ENCODE data around the gene LOXHD1. TPM values are rescaled to one million over a fixed set of nuclear protein-coding genes. Genes with fewer than 3 reads are reported as not detected.

Gene LOXHD1
- total and polyA plus RNA-seq, 2 of the 4 experiments (the other 2 are of a cell fraction): not detected

GRCh38 chr18:46466234-46467160 is 190.5 kb downstream of the LOXHD1 start:
- no peak overlapping the region for H2AK9ac ChIP-seq (replicated peaks; ENCODE audit: low read depth, low read length, poor library complexity)
- H2AFZ ChIP-seq (replicated peaks; ENCODE audit: low read length, poor library complexity): no peak overlapping the region
- ChIA-PET CTCF (interaction anchor here (0.7 kb wide), 1 partner anchor 293 kb away, joined by 3 read pairs; a partner anchor contains a TSS), POLR2A (ENCODE audit: unreplicated experiment) (no interaction called here)
- H3K14ac ChIP-seq (replicated peaks; ENCODE audit: low read depth, low read length): no peak overlapping the region
- H3K79me1 ChIP-seq (ENCODE audit: low read depth in 1 of 2, low read length in 2 of 2): no peaks in the 10 kb centered on the region
- H2BK5ac ChIP-seq (ENCODE audit: low read depth, low read length, poor library complexity, severe bottlenecking): no peak overlapping the region
- H4K91ac ChIP-seq (ENCODE audit: insufficient read depth, low read depth, low read length): no peak overlapping the region
- H2BK15ac ChIP-seq (ENCODE audit: low read depth, low read length): no peak overlapping the region
- no peak overlapping the region for H4K8ac ChIP-seq (ENCODE audit: low read depth in 2 of 2, low read length in 2 of 2)
- no peak for ATAC-seq (ENCODE audit: low read depth)
- H2AK5ac ChIP-seq (ENCODE audit: low read depth, low read length): no peak overlapping the region
- H2BK120ac ChIP-seq (ENCODE audit: low read depth, low read length): no peak overlapping the region
- in situ Hi-C loops (cut with MboI; ENCODE audit: low sequenced_read_pairs) (no loop called here), intact Hi-C loops (cut with micrococcal nuclease) (no loop called here), dilution Hi-C loops (cut with HindIII; ENCODE audit: low sequenced_read_pairs, unreplicated experiment) (no loop called here)
- no peaks in the 10 kb centered on the region for H3K4me1 ChIP-seq (ENCODE audit: control insufficient read depth, insufficient read depth, low read length)
- H3K56ac ChIP-seq (ENCODE audit: extremely low read depth, insufficient read depth, low read length): no peak overlapping the region
- no peak overlapping the region for H2BK20ac ChIP-seq (ENCODE audit: low read depth, low read length)
- no peaks in the 10 kb centered on the region; the same call in 1 of the 2 replicates for H3K27me3 ChIP-seq (ENCODE audit: control insufficient read depth, insufficient read depth, low read length)
- no peak overlapping the region for H4K5ac ChIP-seq (ENCODE audit: low read depth, low read length)
- no peak overlapping the region for H3K4me2 ChIP-seq (ENCODE audit: low read depth, low read length)
- no peaks in the 10 kb centered on the region for H3K9me1 ChIP-seq (ENCODE audit: insufficient read depth, low read length)
- no CpG with 5 or more reads among the region's 9 CpGs for WGBS, 2 experiments (ENCODE audit: extremely low coverage in 2 of 2, insufficient read length in 1 of 2)
- H3K36me3 ChIP-seq (ENCODE audit: control insufficient read depth, insufficient read depth, low read length): no peaks in the 10 kb centered on the region
- H3K27ac ChIP-seq (ENCODE audit: insufficient read depth, low read length): no peak overlapping the region
- TF ChIP-seq MAZ (IDR thresholded peaks at IDR 0.05; ENCODE audit: borderline replicate concordance, low read depth, low read length) (no peak), MAFK (IDR thresholded peaks at IDR 0.05; ENCODE audit: low read depth, low read length) (no peak)
- BruUV-seq (replicated peaks): no TSS peak
- H3K9me3 ChIP-seq (ENCODE audit: control insufficient read depth, insufficient read depth, low read length): no peaks in the 10 kb centered on the region
- H3K18ac ChIP-seq (ENCODE audit: low read depth, low read length): no peak overlapping the region
- H3K4ac ChIP-seq (ENCODE audit: low read depth, low read length): no peak overlapping the region
- H4K20me1 ChIP-seq (ENCODE audit: insufficient read depth, low read length): no peaks in the 10 kb centered on the region
- H3K4me3 ChIP-seq (ENCODE audit: insufficient read depth, low read depth, low read length): no peak overlapping the region
- H3K9ac ChIP-seq (ENCODE audit: low read depth, low read length): no peak overlapping the region
- no peak for DNase-seq
- H3K23ac ChIP-seq (ENCODE audit: low read depth, low read length): no peak overlapping the region
